ENCODE measurements around the gene FLACC1.
A peak's percentile ranks its signal among the peaks of the same experiment; 100 is the strongest.

DNA sequence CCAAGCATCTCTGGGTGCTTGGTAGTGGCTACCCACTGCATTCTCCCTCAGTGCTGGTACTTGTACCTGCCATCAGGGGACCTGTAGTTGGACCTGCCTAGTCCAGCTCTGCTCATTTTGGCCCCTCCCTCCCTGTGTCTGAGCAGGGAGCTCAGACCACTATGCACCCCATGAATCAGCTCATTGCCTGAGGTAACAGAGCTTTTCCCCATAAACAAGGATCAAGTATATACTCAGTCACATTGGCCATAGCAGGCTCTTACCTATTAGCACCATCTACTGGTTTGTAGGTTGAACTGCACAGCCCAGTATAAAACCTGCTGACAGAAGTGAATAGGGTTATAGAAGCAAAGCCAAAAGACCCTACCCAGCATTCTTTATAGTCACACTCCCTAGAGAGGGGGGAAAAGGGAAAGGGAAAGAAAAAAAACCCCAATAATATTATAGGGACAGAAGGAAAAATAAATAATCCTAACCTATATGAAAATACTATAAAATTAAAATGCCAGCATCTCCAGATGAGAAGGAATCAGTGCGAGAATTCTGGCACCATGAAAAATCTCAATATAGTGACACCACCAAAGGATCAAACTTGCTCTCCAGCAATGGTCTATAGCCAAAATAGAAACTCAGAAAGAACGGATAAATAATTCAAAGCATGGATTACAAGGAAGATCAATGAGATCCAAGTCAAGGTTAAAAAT is 6.9 kb upstream of the FLACC1 start:
- TF ChIP-seq POLR2A (IDR thresholded peaks at IDR 0.05), result no peak
- TF ChIP-seq, protein P1, sequence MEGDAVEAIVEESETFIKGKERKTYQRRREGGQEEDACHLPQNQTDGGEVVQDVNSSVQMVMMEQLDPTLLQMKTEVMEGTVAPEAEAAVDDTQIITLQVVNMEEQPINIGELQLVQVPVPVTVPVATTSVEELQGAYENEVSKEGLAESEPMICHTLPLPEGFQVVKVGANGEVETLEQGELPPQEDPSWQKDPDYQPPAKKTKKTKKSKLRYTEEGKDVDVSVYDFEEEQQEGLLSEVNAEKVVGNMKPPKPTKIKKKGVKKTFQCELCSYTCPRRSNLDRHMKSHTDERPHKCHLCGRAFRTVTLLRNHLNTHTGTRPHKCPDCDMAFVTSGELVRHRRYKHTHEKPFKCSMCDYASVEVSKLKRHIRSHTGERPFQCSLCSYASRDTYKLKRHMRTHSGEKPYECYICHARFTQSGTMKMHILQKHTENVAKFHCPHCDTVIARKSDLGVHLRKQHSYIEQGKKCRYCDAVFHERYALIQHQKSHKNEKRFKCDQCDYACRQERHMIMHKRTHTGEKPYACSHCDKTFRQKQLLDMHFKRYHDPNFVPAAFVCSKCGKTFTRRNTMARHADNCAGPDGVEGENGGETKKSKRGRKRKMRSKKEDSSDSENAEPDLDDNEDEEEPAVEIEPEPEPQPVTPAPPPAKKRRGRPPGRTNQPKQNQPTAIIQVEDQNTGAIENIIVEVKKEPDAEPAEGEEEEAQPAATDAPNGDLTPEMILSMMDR (IDR thresholded peaks at IDR 0.05), result peak; percentile 77 to 87 (median 82)

Measured in right lobe of liver (tissue), 4 donors.